IMR-90 (cell line): Measurements from ENCODE around the gene TANK. TPM values are rescaled to one million over a fixed set of nuclear protein-coding genes. Genes with fewer than 3 reads are reported as not detected.

Source experiments
- ATAC-seq: fragments of 200-7000 bp; cut with Tn5 transposase; 2 replicates; pipeline ENCODE4 v1.9.1; 2020; ENCODE audit warnings: low read depth, mild to moderate bottlenecking, moderate library complexity
- BruUV-seq: library from RNA; stranded (reverse); fragments of 400-500 nt; replicated peaks from 2 replicates; lab custom pipeline; 2021; lab: Mats Ljungman, UMichigan
- CTCF ChIA-PET: fragments of 300-600 bp; formaldehyde crosslinking; extraction: SDS; loops from one replicate; lab custom pipeline; 2021; ENCODE audit warnings: antibody characterized with exemption; lab: Yijun Ruan, JAX
- POLR2A ChIA-PET: fragments of 300-600 bp; sonication (Branson Sonifier 250); formaldehyde crosslinking; loops from one replicate; lab custom pipeline; 2022; ENCODE audit warnings: antibody characterized with exemption; ENCODE audit not compliant: unreplicated experiment; lab: Charles Lee
- DNase-seq: peaks from one replicate; pipeline ENCODE4 v3.0.0; 2013
- H2AFZ ChIP-seq: replicated peaks from 2 replicates; pipeline ENCODE3; 2013; ENCODE audit warnings: low read length, mild to moderate bottlenecking; ENCODE audit not compliant: poor library complexity
- H2AK5ac ChIP-seq: 2 replicates; pipeline ENCODE4 v1.6.1; 2013; ENCODE audit warnings: low read depth, low read length, inconsistent platforms
- H2AK9ac ChIP-seq: replicated peaks from 2 replicates; pipeline ENCODE3; 2013; ENCODE audit warnings: mild to moderate bottlenecking, low read depth, low read length, moderate library complexity; ENCODE audit not compliant: poor library complexity
- H2BK120ac ChIP-seq: 2 replicates; pipeline ENCODE4 v1.6.1; 2013; ENCODE audit warnings: low read depth, low read length, inconsistent platforms
- H2BK15ac ChIP-seq: 3 replicates; pipeline ENCODE4 v1.6.1; 2013; ENCODE audit warnings: low read depth, low read length, inconsistent platforms
- H2BK20ac ChIP-seq: 2 replicates; pipeline ENCODE4 v1.6.1; 2013; ENCODE audit warnings: low read depth, mild to moderate bottlenecking, inconsistent platforms, low read length, moderate library complexity
- H2BK5ac ChIP-seq: 2 replicates; pipeline ENCODE4 v1.6.1; 2013; ENCODE audit warnings: mild to moderate bottlenecking, low read depth, low read length, inconsistent platforms; ENCODE audit not compliant: poor library complexity, severe bottlenecking
- H3K14ac ChIP-seq: replicated peaks from 2 replicates; pipeline ENCODE4 v1.6.1; 2013; ENCODE audit warnings: low read depth, low read length, inconsistent platforms
- H3K18ac ChIP-seq: 2 replicates; pipeline ENCODE4 v1.6.1; 2013; ENCODE audit warnings: low read depth, low read length, control low read depth
- H3K23ac ChIP-seq: 2 replicates; pipeline ENCODE4 v1.6.1; 2013; ENCODE audit warnings: low read depth, low read length, inconsistent platforms
- H3K27ac ChIP-seq: 2 replicates; pipeline ENCODE4 v1.5.1; 2013; ENCODE audit warnings: mild to moderate bottlenecking, control low read depth, low read length; ENCODE audit not compliant: insufficient read depth
- H3K27me3 ChIP-seq: 2 replicates; pipeline ENCODE4 v1.6.1; 2013; ENCODE audit warnings: low read length; ENCODE audit not compliant: control insufficient read depth, insufficient read depth
- H3K36me3 ChIP-seq: 2 replicates; pipeline ENCODE4 v1.6.1; 2013; ENCODE audit warnings: low read length, mixed read lengths; ENCODE audit not compliant: control insufficient read depth, insufficient read depth
- H3K4ac ChIP-seq: 2 replicates; pipeline ENCODE4 v1.6.1; 2013; ENCODE audit warnings: low read depth, low read length, inconsistent platforms
- H3K4me1 ChIP-seq: 2 replicates; pipeline ENCODE4 v1.6.1; 2013; ENCODE audit warnings: low read length, mixed read lengths; ENCODE audit not compliant: control insufficient read depth, insufficient read depth
- H3K4me2 ChIP-seq: 2 replicates; pipeline ENCODE4 v1.6.1; 2013; ENCODE audit warnings: low read depth, mild to moderate bottlenecking, control low read depth, low read length, moderate library complexity
- H3K4me3 ChIP-seq: 2 replicates; pipeline ENCODE4 v1.5.1; 2013; ENCODE audit warnings: low read depth, mild to moderate bottlenecking, control low read depth, low read length, moderate library complexity; ENCODE audit not compliant: insufficient read depth
- H3K56ac ChIP-seq: 2 replicates; pipeline ENCODE4 v1.6.1; 2013; ENCODE audit warnings: low read length, inconsistent platforms; ENCODE audit not compliant: insufficient read depth; ENCODE audit errors: extremely low read depth
- H3K79me1 ChIP-seq, 2 experiments: 2 replicates each; pipeline ENCODE4 v1.6.1; 2013; ENCODE audit warnings: low read length in 2 of 2, inconsistent platforms in 1 of 2, low read depth in 1 of 2
- H3K9ac ChIP-seq: 2 replicates; pipeline ENCODE4 v1.6.1; 2013; ENCODE audit warnings: low read depth, low read length, control low read depth
- H3K9me1 ChIP-seq: 2 replicates; pipeline ENCODE4 v1.6.1; 2013; ENCODE audit warnings: low read length, inconsistent platforms; ENCODE audit not compliant: insufficient read depth
- H3K9me3 ChIP-seq: 2 replicates; pipeline ENCODE4 v1.6.1; 2013; ENCODE audit warnings: low read length; ENCODE audit not compliant: control insufficient read depth, insufficient read depth
- H4K20me1 ChIP-seq: 2 replicates; pipeline ENCODE4 v1.6.1; 2013; ENCODE audit warnings: low read length, inconsistent platforms; ENCODE audit not compliant: insufficient read depth
- H4K5ac ChIP-seq: 2 replicates; pipeline ENCODE4 v1.6.1; 2013; ENCODE audit warnings: mild to moderate bottlenecking, low read depth, low read length, control low read depth
- H4K8ac ChIP-seq, 2 experiments: 2 replicates each; pipeline ENCODE4 v1.6.1; 2013; ENCODE audit warnings: low read depth in 2 of 2, low read length in 2 of 2, control low read depth in 1 of 2, inconsistent platforms in 1 of 2
- H4K91ac ChIP-seq: 2 replicates; pipeline ENCODE4 v1.6.1; 2013; ENCODE audit warnings: low read depth, low read length, inconsistent platforms; ENCODE audit not compliant: insufficient read depth
- BHLHE40 ChIP-seq: fragments of 150-350 bp; IDR thresholded peaks from 2 replicates; pipeline ENCODE4 v1.6.1; 2016; ENCODE audit warnings: mild to moderate bottlenecking, low read depth, low read length
- CHD1 ChIP-seq: IDR thresholded peaks from 2 replicates; pipeline ENCODE4 v1.6.1; 2012; ENCODE audit warnings: low read depth, low read length, improper control_type of control experiment
- NFE2L2 ChIP-seq: fragments of 150-350 bp; IDR thresholded peaks from 2 replicates; pipeline ENCODE4 v1.6.1; 2016; ENCODE audit warnings: low read depth, mild to moderate bottlenecking, low read length
- RCOR1 ChIP-seq: IDR thresholded peaks from 2 replicates; pipeline ENCODE4 v1.6.1; 2012; ENCODE audit warnings: mild to moderate bottlenecking, low read length, improper control_type of control experiment; ENCODE audit not compliant: insufficient replicate concordance
- RFX5 ChIP-seq: IDR thresholded peaks from 2 replicates; pipeline ENCODE4 v1.8.0; 2012; ENCODE audit warnings: low read depth, mild to moderate bottlenecking, low read length, moderate library complexity
- SMC3 ChIP-seq: fragments of 150-350 bp; IDR thresholded peaks from 2 replicates; pipeline ENCODE4 v1.6.1; 2016; ENCODE audit warnings: low read depth, mild to moderate bottlenecking, antibody characterized with exemption, low read length, moderate library complexity
- WGBS, 2 experiments: methylation state at CpG; one replicate each; pipeline versions ENCODE4 v1.1.5 to v1.1.7; 2013; ENCODE audit warnings: missing lambda C conversion rate in 2 of 2; ENCODE audit not compliant: insufficient read length in 1 of 2; ENCODE audit errors: extremely low coverage in 2 of 2; 5-methylcytosine and 5-hydroxymethylcytosine counted together
- dilution Hi-C: fragments of 300-500 bp; cut with HindIII; formaldehyde crosslinking; loops from one replicate; pipeline ENCODE4 v1.14.3; 2018; ENCODE audit warnings: low sequenced_read_pairs; ENCODE audit not compliant: unreplicated experiment
- in situ Hi-C: fragments of 300-500 bp; cut with MboI; formaldehyde crosslinking; loops from 3 replicates; pipeline ENCODE4 v1.14.3; 2019; ENCODE audit warnings: low sequenced_read_pairs, inconsistent platforms, mixed read lengths
- intact Hi-C: fragments of 100-400 bp; cut with micrococcal nuclease; formaldehyde crosslinking; loops from 2 replicates; pipeline ENCODE4 v1.10.0; 2022
- polyA plus RNA-seq, 3 experiments: library from polyadenylated mRNA; depleted of rRNA; stranded (reverse); fragments of >200 nt; gene quantifications; 2 replicates each; pipeline ENCODE4 v1.2.3, GENCODE V29; 2012; ENCODE audit warnings: low replicate concordance in 1 of 3
- total RNA-seq: library from RNA; depleted of rRNA; stranded (reverse); fragments of >200 nt; gene quantifications from 2 replicates; pipeline ENCODE4 v1.2.3, GENCODE V29; 2012

TANK gene
- total and polyA plus RNA-seq, 2 of the 4 experiments (the other 2 are of a cell fraction) = 25.4 to 41.9 TPM

DNA sequence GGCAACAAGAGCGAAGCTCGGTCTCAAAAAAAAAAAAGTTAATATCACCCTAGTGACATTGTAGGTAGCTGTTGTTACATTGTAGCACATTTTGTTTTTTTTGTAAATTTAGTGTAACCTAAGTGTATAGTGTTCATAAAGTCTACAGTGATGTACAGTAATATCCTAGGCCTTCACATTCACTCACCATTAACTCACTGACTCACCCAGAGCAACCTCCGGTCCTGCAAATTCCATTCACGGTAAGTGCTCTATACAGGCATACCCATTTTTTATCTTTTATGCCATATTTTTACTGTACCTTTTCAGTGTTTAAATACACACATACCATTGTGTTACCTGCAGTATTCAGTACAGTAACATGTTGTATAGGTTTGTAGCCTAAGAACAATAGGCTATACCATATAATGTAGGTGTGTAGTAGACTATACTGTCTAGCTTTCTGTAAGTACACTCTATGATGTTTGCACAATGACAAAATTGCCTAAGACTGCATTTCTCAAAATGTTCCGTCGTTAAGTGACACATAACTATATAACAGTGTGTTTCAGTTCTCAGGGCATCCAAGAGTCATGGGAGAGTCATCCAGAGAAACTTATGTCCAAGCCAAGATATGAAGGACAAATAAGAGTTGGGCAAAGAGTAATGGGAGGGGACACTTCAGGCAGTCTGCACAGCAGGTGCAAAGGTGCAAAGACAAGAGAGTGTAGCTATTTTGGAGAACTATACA, 68.4 kb downstream of the TANK start:
- no peak for ATAC-seq
- in situ Hi-C loops = no loop called here

More for the DNA sequence above, 68.4 kb downstream of the TANK start:
- Histone ChIP-seq H4K8ac (no peak overlapping the region), H3K79me1 (no peaks in the 10 kb centered on the region; a peak in 1 of 4 replicates), H4K91ac (no peak overlapping the region), H2BK15ac (no peak overlapping the region), H3K27ac (no peak overlapping the region), H3K9ac (no peak overlapping the region), H3K4ac (no peak overlapping the region), H4K20me1 (no peaks in the 10 kb centered on the region), H2AFZ (no peak overlapping the region), H3K18ac (no peak overlapping the region), H3K14ac (no peak overlapping the region), H3K36me3 (peaks cover 19% of the 10 kb centered on the region), H3K23ac (no peak overlapping the region), H3K4me2 (no peak overlapping the region), H2BK120ac (no peak overlapping the region), H2AK5ac (no peak overlapping the region), H4K5ac (no peak overlapping the region), H3K56ac (no peak overlapping the region), H3K9me3 (no peaks in the 10 kb centered on the region), H2BK20ac (no peak overlapping the region), H3K4me1 (no peaks in the 10 kb centered on the region), H2AK9ac (no peak overlapping the region), H2BK5ac (no peak overlapping the region), H3K4me3 (no peak overlapping the region), H3K9me1 (no peaks in the 10 kb centered on the region), H3K27me3 (no peaks in the 10 kb centered on the region)
- WGBS, 2 experiments = 60% methylated on average over 1 of the region's 6 CpGs; no CpG with 5 or more reads in 1 of the 2 experiments
- no peak for TF ChIP-seq SMC3
- TF ChIP-seq NFE2L2 = no peak
- no peak for TF ChIP-seq BHLHE40
- no peak for TF ChIP-seq RCOR1
- no peak for TF ChIP-seq RFX5
- TF ChIP-seq CHD1 = no peak
- ChIA-PET POLR2A (no interaction called here), CTCF (no interaction called here)
- intact Hi-C loops = no loop called here
- BruUV-seq = no TSS peak
- dilution Hi-C loops = no loop called here
- DNase-seq = peak; percentile 30
